Ureter (tissue), 1 donor: ENCODE measurements around the gene PRPF40B. TPM values are rescaled to one million over a fixed set of nuclear protein-coding genes. Genes with fewer than 3 reads are reported as not detected.
A peak's percentile ranks its signal among the peaks of the same experiment; 100 is the strongest.
"Not testable (repeated sequence)": the region's sequence is repeated elsewhere in the genome, so short reads cannot be mapped to it uniquely, and the experiment has no call there.

Experiments
- DNase-seq: peaks from one replicate; pipeline ENCODE4 v3.0.0-alpha.2; 2020; ENCODE audit warnings: low spot score
- total RNA-seq: library from RNA; stranded (reverse); gene quantifications from one replicate; pipeline ENCODE4 v1.2.4, GENCODE V29; 2023
- donor health status: DM: yes; HTN: yes; CAD: no.

Gene PRPF40B
- total RNA-seq: 44.4 TPM

DNA sequence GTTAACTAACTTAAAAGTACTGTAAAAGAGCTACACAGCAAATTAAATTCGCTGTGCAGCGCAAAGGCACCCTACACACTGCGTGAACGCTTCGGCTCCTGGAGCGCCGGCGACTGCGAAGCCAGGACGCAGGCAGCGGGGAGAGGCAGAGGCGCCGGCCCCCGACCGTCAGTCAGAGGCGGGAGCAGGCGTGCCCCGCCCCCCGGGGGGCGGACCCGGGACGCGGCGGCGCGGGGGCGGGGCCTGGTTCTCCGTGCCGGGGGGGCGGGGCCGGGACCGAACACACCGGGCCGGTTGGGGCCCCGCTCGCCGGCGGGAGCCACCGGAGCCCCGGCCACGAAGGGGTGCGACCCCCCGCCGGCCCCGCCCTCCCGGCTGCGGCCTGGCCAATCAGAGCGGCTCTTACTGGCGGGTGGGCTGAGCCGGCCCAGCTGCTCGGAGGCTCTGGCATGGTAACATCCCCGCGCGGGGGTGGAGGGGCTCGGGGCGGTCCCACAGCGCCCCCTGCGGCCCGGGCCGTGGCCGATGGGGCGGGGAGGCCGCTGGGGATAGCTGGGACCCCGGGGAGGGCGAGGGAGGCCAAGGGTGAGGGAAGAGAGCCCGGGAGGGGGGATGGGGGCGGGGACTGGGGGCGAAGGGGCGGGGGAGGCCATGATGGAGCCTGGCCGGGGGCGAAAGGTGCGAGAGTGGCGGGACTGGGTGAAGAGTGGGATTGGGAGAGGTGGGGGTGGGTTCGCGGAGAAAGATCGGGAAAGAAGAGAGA, at the start of gene PRPF40B:
PRPF40B (plus strand) TSS at position 420 of the 763 bp plus-strand sequence; CDS start at position 450, 30 bp downstream.
- DNase-seq: peak; percentile 84

DNA sequence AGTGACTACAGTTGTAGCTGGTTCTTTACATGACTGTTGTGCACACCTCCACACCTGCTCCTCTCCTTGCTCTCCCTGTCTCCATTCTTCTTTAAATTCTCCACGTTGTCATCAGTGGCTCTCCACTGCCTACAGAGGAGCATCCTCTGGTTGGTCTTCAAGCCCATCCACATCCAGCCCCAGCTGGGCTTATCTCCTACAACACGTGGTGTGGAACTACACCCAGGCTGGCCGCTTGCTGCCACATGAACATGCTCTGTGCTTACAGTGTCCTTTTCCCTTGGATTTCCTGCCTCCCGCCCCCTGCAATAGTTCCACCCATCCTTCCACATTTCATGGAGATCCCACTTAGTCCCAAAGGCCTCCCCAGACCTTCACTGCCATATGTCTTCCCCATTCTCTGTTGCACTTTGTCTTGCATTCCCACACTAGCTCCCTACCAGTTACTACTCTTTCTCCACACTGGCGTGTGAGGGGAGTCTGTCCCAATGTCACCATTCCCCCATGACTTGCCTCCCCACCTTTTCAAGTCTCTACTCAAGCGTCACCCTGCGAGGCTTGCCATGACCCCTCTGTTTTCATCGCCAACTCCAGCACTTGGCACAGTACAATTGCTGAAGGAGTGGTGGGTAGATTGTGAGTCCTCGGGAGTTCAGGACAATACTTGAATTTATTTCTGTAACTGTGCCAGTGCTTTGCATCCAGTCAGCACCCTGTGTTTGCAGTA, 45.6 kb upstream of the PRPF40B start:
- DNase-seq: no peak

- no peak for DNase-seq
Measured at GRCh38 chr12:49578471-49579112, 44.8 kb upstream of the PRPF40B start.

DNA sequence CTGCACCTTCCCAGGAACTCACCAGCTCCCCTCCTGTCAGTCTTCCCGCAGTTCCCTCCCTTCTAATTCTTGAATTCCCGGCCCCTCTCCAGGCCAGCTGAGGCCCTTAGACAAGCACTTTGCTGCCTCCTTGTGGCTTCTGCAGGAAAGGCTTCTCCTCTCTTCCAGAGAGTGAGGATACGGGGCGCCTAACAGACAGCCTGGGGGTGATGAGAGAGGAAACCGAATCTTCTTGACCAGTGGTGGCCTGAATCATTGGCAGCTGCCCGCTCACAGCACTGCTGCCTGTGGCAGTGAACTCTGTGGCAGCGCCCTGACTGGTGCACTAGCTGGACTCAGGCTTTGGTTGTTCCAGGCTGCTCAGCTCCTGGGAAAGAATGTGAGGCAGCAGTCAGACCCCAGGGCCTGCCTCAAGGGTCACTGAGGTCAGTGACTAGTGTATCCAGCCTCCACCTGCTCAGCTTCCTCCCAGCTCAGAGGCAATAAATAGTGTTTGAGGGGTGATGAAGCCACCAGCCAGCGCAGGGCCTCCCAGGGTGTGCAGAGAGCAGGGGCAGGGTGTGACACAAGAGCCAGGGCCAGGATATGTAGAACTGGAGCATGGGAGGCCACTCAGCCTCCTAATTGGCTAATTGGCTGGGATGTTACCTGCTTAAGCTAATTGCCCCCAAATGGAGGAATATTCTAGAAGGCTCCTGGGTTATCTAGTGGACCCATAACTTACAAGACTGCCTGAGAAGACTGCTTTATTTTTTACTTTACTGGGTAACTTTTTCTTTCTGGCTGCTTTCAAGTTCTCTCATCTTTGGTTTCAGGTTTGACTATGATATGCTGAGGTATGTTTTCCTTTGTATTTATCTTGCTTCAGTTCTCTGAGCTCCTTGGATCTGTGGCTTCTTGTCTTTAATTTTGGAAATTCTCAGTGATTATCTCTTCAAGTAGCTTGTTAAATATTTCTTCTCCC, 42.5 kb upstream of the PRPF40B start:
- DNase-seq: peak; percentile 65

- DNase-seq: no peak
Measured at GRCh38 chr12:49582201-49582600, 41.2 kb upstream of the PRPF40B start.

GRCh38 chr12:49582850-49583249, 40.5 kb upstream of the PRPF40B start:
- DNase-seq: no peak

- DNase-seq: no peak
Measured at GRCh38 chr12:49583366-49584094, 39.8 kb upstream of the PRPF40B start.

- DNase-seq: no peak
Measured at GRCh38 chr12:49584591-49584990, 38.8 kb upstream of the PRPF40B start.

DNA sequence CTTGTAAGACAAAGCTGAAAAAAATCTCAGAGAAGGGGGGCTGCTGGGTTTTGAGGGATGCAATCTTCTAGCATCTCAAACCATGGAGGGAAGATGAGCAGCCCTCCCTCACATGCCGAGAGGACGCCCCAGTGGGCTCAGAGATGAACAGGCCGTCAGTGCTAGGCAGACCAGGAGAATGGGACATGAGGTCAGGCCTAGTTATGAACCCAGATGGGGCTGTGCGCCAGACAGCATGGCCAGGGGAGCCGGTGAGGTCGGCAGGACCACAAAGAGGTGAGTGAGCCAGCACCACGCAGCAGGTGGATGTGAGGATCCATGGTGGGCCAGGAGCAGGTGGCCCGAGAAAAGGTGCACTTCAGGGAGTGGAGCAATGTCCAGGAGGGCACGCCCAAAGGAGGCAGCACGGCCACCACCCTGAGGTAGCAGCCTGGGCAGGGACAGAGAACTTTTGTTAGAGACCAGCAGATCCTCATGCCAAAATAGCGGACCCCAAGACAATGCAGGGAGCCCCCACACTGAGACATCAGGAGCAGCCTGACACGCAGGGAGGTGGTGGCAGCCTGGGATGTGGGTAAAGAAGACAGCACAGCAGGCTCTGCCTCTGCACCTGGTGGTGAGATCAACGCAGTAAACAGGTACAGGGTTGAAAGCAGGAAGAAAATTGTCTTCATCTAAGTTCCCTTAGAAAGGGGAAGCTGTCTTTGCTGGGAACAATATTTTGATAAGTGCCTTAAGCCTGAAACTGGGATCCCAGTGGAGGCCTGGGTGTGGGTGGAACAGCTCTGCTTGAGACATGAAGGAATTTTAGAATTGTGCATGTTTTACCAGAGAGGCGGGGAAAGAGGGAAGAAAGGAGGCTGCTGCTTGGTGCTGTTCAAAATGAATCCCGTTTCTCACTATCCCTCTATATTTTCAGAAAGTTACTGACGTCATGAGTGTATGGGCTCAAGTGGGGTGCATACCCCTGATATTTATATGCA, 37.6 kb upstream of the PRPF40B start:
- no peak for DNase-seq

DNA sequence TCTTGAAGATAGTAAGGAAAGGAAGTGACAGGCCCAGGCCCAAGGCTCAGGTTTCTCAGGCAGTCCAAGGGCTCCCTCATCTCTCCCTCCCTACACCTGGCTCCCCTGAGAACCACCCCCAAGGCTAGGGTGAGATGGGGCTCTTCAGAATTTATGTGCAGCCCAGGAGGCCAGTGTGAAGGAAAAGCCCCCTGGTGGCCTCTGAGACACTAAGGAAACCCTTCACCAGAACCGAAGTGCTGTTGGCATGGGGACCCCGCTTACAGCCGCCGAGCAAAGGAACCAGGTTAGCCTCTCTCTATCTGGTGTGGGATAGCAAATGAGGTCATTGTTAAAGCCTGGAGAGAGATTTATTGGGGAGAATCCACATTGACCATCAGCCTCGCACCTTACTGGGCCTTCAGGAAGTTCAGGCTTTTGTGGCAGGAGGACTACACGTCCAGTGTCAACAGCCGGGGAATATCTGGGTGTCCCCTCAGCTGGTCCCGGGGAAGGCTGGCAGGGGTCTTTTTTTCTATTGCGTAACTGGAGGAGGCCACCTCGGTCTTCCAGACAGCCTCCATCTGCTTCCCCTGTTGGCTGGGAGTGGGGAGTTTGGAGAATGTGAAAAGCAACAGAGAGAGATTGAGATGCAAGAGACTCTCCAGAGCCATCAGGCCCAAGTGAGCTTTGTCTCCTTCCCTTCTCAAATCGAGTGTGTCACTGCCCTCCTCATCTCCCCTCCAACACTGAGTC, 36.0 kb upstream of the PRPF40B start:
- no peak for DNase-seq

- no peak for DNase-seq
Measured at GRCh38 chr12:49588281-49588680, 35.1 kb upstream of the PRPF40B start.

- DNase-seq: no peak
Measured at GRCh38 chr12:49588721-49589516, 34.4 kb upstream of the PRPF40B start.

DNA sequence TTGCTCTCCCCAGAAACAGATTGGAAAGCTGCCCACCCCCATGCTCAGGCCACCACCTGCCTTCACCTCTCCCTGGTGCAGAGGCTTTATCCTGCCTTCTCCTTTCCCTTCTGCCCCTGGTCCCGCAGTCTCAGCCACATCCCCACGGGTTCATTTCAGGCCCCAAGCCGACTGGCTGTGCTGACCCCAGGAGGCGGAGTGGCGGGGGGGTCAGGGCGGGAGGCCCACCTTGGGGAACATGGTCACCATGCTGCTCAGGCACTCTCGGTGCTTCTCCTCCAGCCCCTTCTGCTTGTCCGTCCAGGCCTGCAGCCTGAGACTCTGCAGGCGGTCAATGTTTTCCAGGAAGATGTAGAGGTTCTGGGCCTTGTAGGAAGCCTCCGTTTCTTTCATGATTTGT, 24.8 kb upstream of the PRPF40B start:
- DNase-seq: no peak

DNA sequence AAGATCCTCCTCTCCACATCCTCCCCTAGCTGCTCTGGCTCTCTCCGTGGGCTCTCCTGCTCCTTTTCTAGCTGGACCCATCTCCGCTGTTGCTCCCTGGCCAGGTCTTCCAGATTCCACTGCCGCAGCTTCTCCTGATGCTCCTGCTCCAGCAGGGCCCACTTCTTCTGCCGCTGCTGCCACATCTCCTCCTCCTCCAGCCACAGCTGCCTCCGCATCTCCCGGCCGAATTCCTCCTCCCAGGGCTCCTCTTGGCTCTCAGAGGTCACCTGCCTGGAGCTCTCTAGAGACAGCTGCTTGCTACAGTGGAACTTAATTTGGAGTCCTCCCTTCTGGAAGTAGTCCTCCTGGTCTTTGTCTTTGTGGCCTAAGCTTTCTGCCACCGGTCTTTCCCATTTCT, 23.4 kb upstream of the PRPF40B start:
- DNase-seq: no peak

DNA sequence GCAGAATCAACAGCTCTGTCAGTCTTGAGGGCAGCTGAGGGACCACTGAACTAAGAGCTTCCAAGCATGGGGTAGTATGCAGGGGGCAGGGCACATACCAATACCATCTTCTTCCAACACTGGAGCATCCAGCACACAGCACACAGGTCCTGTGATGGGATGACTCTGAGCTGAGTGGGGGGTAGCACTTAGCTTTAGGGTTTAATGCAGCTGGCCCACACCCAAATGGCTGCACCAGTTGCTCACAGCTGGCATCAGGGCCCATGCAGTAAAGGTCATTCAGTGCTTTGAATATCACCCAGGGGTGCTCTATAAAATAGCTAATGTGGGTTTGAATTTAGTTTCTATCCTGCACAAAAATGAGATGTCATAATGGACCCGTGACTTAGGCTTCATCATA, 19.6 kb upstream of the PRPF40B start:
- no peak for DNase-seq

GRCh38 chr12:49604856-49605255, 18.5 kb upstream of the PRPF40B start:
- DNase-seq: no peak

GRCh38 chr12:49605539-49605938, 17.8 kb upstream of the PRPF40B start, which contains the start of gene FAM186B:
Gene FAM186B, minus strand, starts transcription at chr12:49605639. Its CDS starts 162 bp downstream, at chr12:49605477.
- DNase-seq: not testable (repeated sequence)
